K562 (cell line): ENCODE results near the gene GJA9. TPM values are rescaled to one million over a fixed set of nuclear protein-coding genes. Genes with fewer than 3 reads are reported as not detected.

Experiments
- ATAC-seq: fragments of 200-7000 bp; cut with Tn5 transposase; 3 replicates; pipeline ENCODE4 v1.9.1; 2020; ENCODE audit warnings: moderate library complexity
- BruUV-seq: library from RNA; stranded (reverse); fragments of 400-500 nt; replicated peaks from 2 replicates; lab custom pipeline; 2021; lab: Mats Ljungman, UMichigan
- CTCF ChIA-PET: fragments of 300-600 bp; formaldehyde crosslinking; extraction: SDS; loops from one replicate; lab custom pipeline; 2021; ENCODE audit warnings: low intra/inter-chr PET ratio; lab: Yijun Ruan, JAX
- POLR2A ChIA-PET: fragments of 300-600, 350-650 bp; sonication (Branson Sonifier 250); formaldehyde crosslinking; extraction: SDS; loops from one replicate; lab custom pipeline; 2021; ENCODE audit warnings: antibody characterized with exemption, inconsistent platforms; lab: Yijun Ruan, JAX
- DNase-seq, 4 experiments: peaks; one replicate each; pipeline versions ENCODE4 v3.0.0 to v3.0.0-alpha.2; 2011 to 2018; ENCODE audit warnings: low spot score in 3 of 4, mixed read lengths in 3 of 4; ENCODE audit errors: extremely low read depth in 1 of 4
- FAIRE-seq: peaks from 2 replicates; lab custom pipeline; 2011; peaks lifted over from hg19 to GRCh38; lab: Jason Lieb, UNC
- H2AFZ ChIP-seq: 2 replicates; pipeline ENCODE4 v1.6.0; 2011; ENCODE audit warnings: low read depth, low read length, control low read depth, inconsistent platforms
- H3K27ac ChIP-seq: fragments of 200-600 bp; 3 replicates; pipeline ENCODE4 v1.8.0; 2011; ENCODE audit warnings: low read depth, mild to moderate bottlenecking, control low read depth, inconsistent platforms, low read length, moderate library complexity, mixed read lengths; ENCODE audit errors: extremely low read depth
- H3K27me3 ChIP-seq, 2 experiments: fragments of 300-600 bp in 1 of 2; 2 replicates in 1 of 2; 3 replicates in 1 of 2; pipeline versions ENCODE4 v1.6.0 to v1.8.0; 2011; ENCODE audit warnings: inconsistent platforms in 2 of 2, low read length in 2 of 2, mild to moderate bottlenecking in 1 of 2, mixed read lengths in 1 of 2, moderate library complexity in 1 of 2; ENCODE audit not compliant: control insufficient read depth in 2 of 2, insufficient read depth in 2 of 2
- H3K36me3 ChIP-seq: fragments of 300-600 bp; 3 replicates; pipeline ENCODE4 v1.8.0; 2011; ENCODE audit warnings: mild to moderate bottlenecking, low read length, inconsistent platforms; ENCODE audit not compliant: control insufficient read depth, insufficient read depth
- H3K4me1 ChIP-seq, 2 experiments: fragments of 200-600 bp in 1 of 2; replicated peaks in 1 of 2; 2 replicates in 1 of 2; 3 replicates in 1 of 2; pipeline versions ENCODE4 v1.5.1 to v1.8.0; 2011; ENCODE audit warnings: inconsistent platforms in 2 of 2, low read length in 2 of 2, mild to moderate bottlenecking in 1 of 2, mixed read lengths in 1 of 2, moderate library complexity in 1 of 2; ENCODE audit not compliant: control insufficient read depth in 2 of 2, insufficient read depth in 2 of 2
- H3K4me2 ChIP-seq: 2 replicates; pipeline ENCODE4 v1.6.1; 2011; ENCODE audit warnings: low read length, control low read depth, inconsistent platforms, mixed read lengths; ENCODE audit not compliant: insufficient read depth
- H3K4me3 ChIP-seq: fragments of 200-600 bp; sonication (generic), shearing (Covaris generic); 2 replicates; pipeline ENCODE4 v1.5.1; 2016; ENCODE audit warnings: control low read depth, inconsistent platforms
- H3K79me2 ChIP-seq: fragments of 200-600 bp; 3 replicates; pipeline ENCODE4 v1.8.0; 2011; ENCODE audit warnings: low read length, inconsistent platforms; ENCODE audit not compliant: control insufficient read depth, insufficient read depth
- H3K9ac ChIP-seq, 2 experiments: 2 replicates each; pipeline versions ENCODE4 v1.6.0 to v1.6.1; 2011; ENCODE audit warnings: low read depth in 2 of 2, low read length in 2 of 2, control low read depth in 1 of 2, inconsistent platforms in 1 of 2, mild to moderate bottlenecking in 1 of 2, mixed read lengths in 1 of 2; ENCODE audit not compliant: insufficient read depth in 1 of 2
- H3K9me1 ChIP-seq: one replicate; pipeline ENCODE4 v1.6.0; 2011; ENCODE audit warnings: inconsistent platforms, mild to moderate bottlenecking, low read length, moderate library complexity; ENCODE audit not compliant: control insufficient read depth, insufficient read depth
- H3K9me3 ChIP-seq: replicated peaks from 2 replicates; pipeline ENCODE4 v1.5.1; 2011; ENCODE audit warnings: low read depth, low read length, inconsistent platforms; ENCODE audit not compliant: control insufficient read depth, insufficient read depth
- H4K20me1 ChIP-seq: replicated peaks from 2 replicates; pipeline ENCODE4 v1.6.1; 2011; ENCODE audit warnings: low read length, inconsistent platforms, mixed read lengths; ENCODE audit not compliant: control insufficient read depth, insufficient read depth
- HEY1 ChIP-seq: fragments of 250-450 bp; sonication (Bioruptor Pico); IDR thresholded peaks from 2 replicates; pipeline ENCODE4 v1.5.0; 2020; ENCODE audit warnings: mild to moderate bottlenecking, moderate library complexity, borderline replicate concordance
- HNRNPH1 ChIP-seq: fragments of 200-400 bp; formaldehyde crosslinking; optimal IDR thresholded peaks from 2 replicates; pipeline ENCODE3; 2017; ENCODE audit warnings: low read depth, mild to moderate bottlenecking, low read length, moderate library complexity
- JUND ChIP-seq, 2 experiments: IDR thresholded peaks; 2 replicates in 1 of 2; 3 replicates in 1 of 2; pipeline ENCODE4 v1.6.1; 2011; ENCODE audit warnings: borderline replicate concordance in 2 of 2, low read depth in 2 of 2, low read length in 2 of 2, improper control_type of control experiment in 1 of 2, missing biosample characterization in 1 of 2, missing genetic modification characterization in 1 of 2, missing genetic modification reagents in 1 of 2
- LARP7 ChIP-seq: fragments of 450-650 bp; IDR thresholded peaks from 2 replicates; pipeline ENCODE4 v1.6.1; 2016
- RBM14 ChIP-seq: fragments of 200-400 bp; formaldehyde crosslinking; IDR thresholded peaks from 2 replicates; pipeline ENCODE4 v1.6.1; 2018; ENCODE audit warnings: low read depth, mild to moderate bottlenecking, low read length, moderate library complexity, borderline replicate concordance; ENCODE audit not compliant: insufficient read depth
- TAF1 ChIP-seq: IDR thresholded peaks from 2 replicates; pipeline ENCODE4 v1.6.1; 2011; ENCODE audit warnings: mild to moderate bottlenecking, low read length, moderate library complexity; ENCODE audit not compliant: insufficient read depth, control insufficient read depth, severe bottlenecking; ENCODE audit errors: extremely low read depth
- TEAD4 ChIP-seq, 2 experiments: sonication (generic) in 1 of 2; formaldehyde crosslinking in 1 of 2; IDR thresholded peaks; 2 replicates each; pipeline versions ENCODE4 v1.6.1 to v1.8.0; 2012 to 2022; ENCODE audit warnings: borderline replicate concordance in 1 of 2, inconsistent platforms in 1 of 2, low read length in 1 of 2, mild to moderate bottlenecking in 1 of 2, missing genetic modification reagents in 1 of 2
- ZNF165 ChIP-seq: fragments of 250-450 bp; sonication (Bioruptor Pico); IDR thresholded peaks from 2 replicates; pipeline ENCODE4 v1.4.0; 2020; ENCODE audit warnings: borderline replicate concordance
- WGBS: fragments of 100-300 bp; shearing (Covaris generic); methylation state at CpG from one replicate; pipeline ENCODE4 v1.1.6; 2016; ENCODE audit warnings: low coverage, mixed read lengths; ENCODE audit not compliant: insufficient coverage; ENCODE audit errors: missing lambda C conversion rate; 5-methylcytosine and 5-hydroxymethylcytosine counted together
- in situ Hi-C: fragments of 300-500 bp; cut with MboI; formaldehyde crosslinking; loops from 4 replicates; pipeline ENCODE4 v1.15.0; 2018; ENCODE audit warnings: inconsistent platforms, mixed read lengths
- intact Hi-C: fragments of 100-400 bp; cut with micrococcal nuclease; formaldehyde crosslinking; loops from 2 replicates; pipeline ENCODE4 v1.14.2; 2022
- polyA plus RNA-seq, 8 experiments: library from polyadenylated mRNA; depleted of rRNA in 4 of 8; stranded (reverse) in 5 of 8; unstranded in 3 of 8; fragments of >200 nt; fragmentation: Nextera tagmentation in 2 of 8; fragmentation: Illumina TruSeq in 1 of 8; extraction: Ambion mirVana in 2 of 8; extraction: Trizol in 1 of 8; gene quantifications; 2 replicates each; pipeline versions ENCODE4 v1.2.1 to v1.2.3, GENCODE V29; 2011 to 2014; ENCODE audit warnings: inconsistent platforms in 1 of 8, missing spikeins in 1 of 8
- total RNA-seq, 7 experiments: library from RNA; depleted of rRNA in 6 of 7; stranded (reverse); fragments of >200 nt in 6 of 7; fragmentation: Illumina TruSeq in 2 of 7; extraction: Trizol in 2 of 7; gene quantifications; 2 replicates each; pipeline versions ENCODE4 v1.2.1 to v1.2.3, GENCODE V29; 2011 to 2021; ENCODE audit warnings: low replicate concordance in 1 of 7
- TF ChIP-seq, protein P1 (sequence below): sonication (generic); formaldehyde crosslinking; IDR thresholded peaks from 2 replicates; pipeline ENCODE4 v1.4.0; 2020; ENCODE audit warnings: mild to moderate bottlenecking, missing genetic modification reagents
- TF ChIP-seq, protein P2 (sequence below): fragments of 250-450 bp; sonication (Bioruptor Pico); IDR thresholded peaks from 2 replicates; pipeline ENCODE4 v1.8.0; 2022; ENCODE audit warnings: moderate library complexity, mild to moderate bottlenecking, inconsistent platforms

GJA9 gene
- total and polyA plus RNA-seq, 9 of the 15 experiments (the other 6 are each of a cell fraction or from before 2014, with no cell fraction given): not detected

DNA sequence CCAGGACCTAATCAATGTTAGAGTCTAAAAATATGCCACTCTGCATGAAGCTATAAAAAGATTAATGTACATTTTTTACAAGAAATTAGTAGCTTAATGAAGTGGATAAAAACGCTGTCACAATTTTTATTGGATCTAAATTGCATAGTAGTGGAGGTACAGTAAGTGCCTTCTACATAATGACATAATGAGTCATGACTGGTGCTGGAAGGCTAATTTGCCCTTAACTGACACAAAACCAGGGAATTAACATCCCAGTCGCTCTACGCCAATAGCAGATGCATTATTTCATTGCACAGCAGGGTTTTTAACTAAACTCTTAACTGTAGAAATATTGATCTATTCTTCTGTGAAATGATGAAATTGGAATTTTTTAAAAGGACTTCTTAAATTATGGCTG is 55.1 kb downstream of the GJA9 start:
- H3K9me1 ChIP-seq: no peaks in the 10 kb centered on the region
- in situ Hi-C loops: no loop called here
- FAIRE-seq (no peak), DNase-seq (no peak), ATAC-seq (no peak)
- POLR2A ChIA-PET: interaction anchor here (0.6 to 1.0 kb wide), 2 partner anchors 10 kb away, joined by 3 to 4 read pairs; no protein-coding TSS in a partner anchor
- H3K9me3 ChIP-seq: no peaks in the 10 kb centered on the region
- intact Hi-C loops: no loop called here
- H3K27me3 ChIP-seq: peaks cover 8 to 9% of the 10 kb centered on the region in 2 experiments; a peak in 2 of 5 replicates
- TF ChIP-seq ZNF165 (CRISPR knock-in tag) (no peak), TAF1 (no peak), LARP7 (no peak), TEAD4 (IDR thresholded peaks at IDR 0.05; ENCODE audit: low read length) (no peak), TEAD4 (CRISPR knock-in tag; IDR thresholded peaks at IDR 0.05; ENCODE audit: borderline replicate concordance) (no peak), HNRNPH1 (no peak), HEY1 (CRISPR knock-in tag) (no peak), JUND (IDR thresholded peaks at IDR 0.05; ENCODE audit: borderline replicate concordance, low read depth, low read length) (no peak), JUND (tag; IDR thresholded peaks at IDR 0.05; ENCODE audit: borderline replicate concordance, low read depth, low read length) (no peak), RBM14 (no peak)
- TF ChIP-seq, protein P1, sequence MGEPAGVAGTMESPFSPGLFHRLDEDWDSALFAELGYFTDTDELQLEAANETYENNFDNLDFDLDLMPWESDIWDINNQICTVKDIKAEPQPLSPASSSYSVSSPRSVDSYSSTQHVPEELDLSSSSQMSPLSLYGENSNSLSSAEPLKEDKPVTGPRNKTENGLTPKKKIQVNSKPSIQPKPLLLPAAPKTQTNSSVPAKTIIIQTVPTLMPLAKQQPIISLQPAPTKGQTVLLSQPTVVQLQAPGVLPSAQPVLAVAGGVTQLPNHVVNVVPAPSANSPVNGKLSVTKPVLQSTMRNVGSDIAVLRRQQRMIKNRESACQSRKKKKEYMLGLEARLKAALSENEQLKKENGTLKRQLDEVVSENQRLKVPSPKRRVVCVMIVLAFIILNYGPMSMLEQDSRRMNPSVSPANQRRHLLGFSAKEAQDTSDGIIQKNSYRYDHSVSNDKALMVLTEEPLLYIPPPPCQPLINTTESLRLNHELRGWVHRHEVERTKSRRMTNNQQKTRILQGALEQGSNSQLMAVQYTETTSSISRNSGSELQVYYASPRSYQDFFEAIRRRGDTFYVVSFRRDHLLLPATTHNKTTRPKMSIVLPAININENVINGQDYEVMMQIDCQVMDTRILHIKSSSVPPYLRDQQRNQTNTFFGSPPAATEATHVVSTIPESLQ (CRISPR knock-in tag): no peak
- TF ChIP-seq, protein P2, sequence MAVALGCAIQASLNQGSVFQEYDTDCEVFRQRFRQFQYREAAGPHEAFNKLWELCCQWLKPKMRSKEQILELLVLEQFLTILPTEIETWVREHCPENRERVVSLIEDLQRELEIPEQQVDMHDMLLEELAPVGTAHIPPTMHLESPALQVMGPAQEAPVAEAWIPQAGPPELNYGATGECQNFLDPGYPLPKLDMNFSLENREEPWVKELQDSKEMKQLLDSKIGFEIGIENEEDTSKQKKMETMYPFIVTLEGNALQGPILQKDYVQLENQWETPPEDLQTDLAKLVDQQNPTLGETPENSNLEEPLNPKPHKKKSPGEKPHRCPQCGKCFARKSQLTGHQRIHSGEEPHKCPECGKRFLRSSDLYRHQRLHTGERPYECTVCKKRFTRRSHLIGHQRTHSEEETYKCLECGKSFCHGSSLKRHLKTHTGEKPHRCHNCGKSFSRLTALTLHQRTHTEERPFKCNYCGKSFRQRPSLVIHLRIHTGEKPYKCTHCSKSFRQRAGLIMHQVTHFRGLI: no peak
- H3K79me2 ChIP-seq: no peaks in the 10 kb centered on the region
- H3K27ac ChIP-seq: no peak overlapping the region
- no peaks in the 10 kb centered on the region for H3K4me1 ChIP-seq
- H3K4me3 ChIP-seq: no peak overlapping the region
- BruUV-seq: no TSS peak
- CTCF ChIA-PET: no interaction called here
- no peaks in the 10 kb centered on the region for H3K36me3 ChIP-seq
- no peak overlapping the region for H3K4me2 ChIP-seq
- 27% methylated on average over 3 of the region's 3 CpGs for whole genome bisulfite sequencing
- H3K9ac ChIP-seq: no peak overlapping the region
- H4K20me1 ChIP-seq: no peaks in the 10 kb centered on the region
- no peak overlapping the region for H2AFZ ChIP-seq
